Mesenchymal stem cell (in vitro differentiated cells and primary cell): Measurements from ENCODE around the gene MBNL3.
A peak's percentile ranks its signal among the peaks of the same experiment; 100 is the strongest.

ENCODE experiments used
- DNase-seq: peaks from one replicate; pipeline ENCODE4 v3.0.0-alpha.2; 2013
- H2AFZ ChIP-seq: one replicate; pipeline ENCODE4 v1.6.1; 2013; ENCODE audit warnings: low read depth, mild to moderate bottlenecking, control low read depth, inconsistent platforms, low read length, moderate library complexity
- H2AK5ac ChIP-seq: 2 replicates; pipeline ENCODE4 v1.6.1; 2013; ENCODE audit warnings: low read length, moderate library complexity, mild to moderate bottlenecking, inconsistent platforms; ENCODE audit not compliant: severe bottlenecking
- H2BK120ac ChIP-seq: one replicate; pipeline ENCODE4 v1.6.1; 2013; ENCODE audit warnings: low read depth, mild to moderate bottlenecking, inconsistent platforms, low read length, moderate library complexity
- H2BK12ac ChIP-seq, 2 experiments: one replicate each; pipeline ENCODE4 v1.6.1; 2013; ENCODE audit warnings: inconsistent platforms in 2 of 2, low read length in 2 of 2, mild to moderate bottlenecking in 2 of 2, moderate library complexity in 2 of 2, control low read depth in 1 of 2
- H2BK15ac ChIP-seq: one replicate; pipeline ENCODE4 v1.6.1; 2013; ENCODE audit warnings: mild to moderate bottlenecking, low read depth, inconsistent platforms; ENCODE audit not compliant: poor library complexity, severe bottlenecking
- H2BK5ac ChIP-seq: 2 replicates; pipeline ENCODE4 v1.6.1; 2013; ENCODE audit warnings: low read depth, mild to moderate bottlenecking, low read length, control low read depth, inconsistent platforms; ENCODE audit not compliant: poor library complexity, severe bottlenecking
- H3K14ac ChIP-seq, 2 experiments: one replicate each; pipeline ENCODE4 v1.6.1; 2013; ENCODE audit warnings: inconsistent platforms in 2 of 2, low read length in 2 of 2, control low read depth in 1 of 2, mild to moderate bottlenecking in 1 of 2, moderate library complexity in 1 of 2
- H3K18ac ChIP-seq, 2 experiments: one replicate each; pipeline ENCODE4 v1.6.1; 2013; ENCODE audit warnings: inconsistent platforms in 2 of 2, low read length in 2 of 2, control low read depth in 1 of 2, low read depth in 1 of 2, mild to moderate bottlenecking in 1 of 2
- H3K23ac ChIP-seq, 2 experiments: one replicate each; pipeline ENCODE4 v1.6.1; 2013; ENCODE audit warnings: inconsistent platforms in 2 of 2, low read length in 2 of 2, mild to moderate bottlenecking in 2 of 2, moderate library complexity in 2 of 2, control low read depth in 1 of 2
- H3K27ac ChIP-seq: 2 replicates; pipeline ENCODE4 v1.5.1; 2013; ENCODE audit warnings: mild to moderate bottlenecking, moderate library complexity, low read length, control low read depth, inconsistent platforms; ENCODE audit not compliant: poor library complexity, severe bottlenecking
- H3K27me3 ChIP-seq, 2 experiments: 2 replicates each; pipeline versions ENCODE4 v1.6.1 to v1.7.0; 2013; ENCODE audit warnings: low read length in 2 of 2, mild to moderate bottlenecking in 2 of 2, moderate library complexity in 2 of 2, control low read depth in 1 of 2, inconsistent platforms in 1 of 2; ENCODE audit not compliant: control insufficient read depth in 1 of 2, insufficient read depth in 1 of 2
- H3K36me3 ChIP-seq, 2 experiments: 2 replicates each; pipeline versions ENCODE4 v1.6.1 to v1.7.0; 2013; ENCODE audit warnings: low read length in 2 of 2, control low read depth in 1 of 2, inconsistent platforms in 1 of 2, low read depth in 1 of 2, mild to moderate bottlenecking in 1 of 2; ENCODE audit not compliant: insufficient read depth in 2 of 2, control insufficient read depth in 1 of 2
- H3K4ac ChIP-seq, 2 experiments: one replicate each; pipeline ENCODE4 v1.6.1; 2013; ENCODE audit warnings: inconsistent platforms in 2 of 2, low read length in 2 of 2, mild to moderate bottlenecking in 2 of 2, moderate library complexity in 2 of 2, control low read depth in 1 of 2, low read depth in 1 of 2
- H3K4me1 ChIP-seq: 2 replicates; pipeline ENCODE4 v1.6.1; 2013; ENCODE audit warnings: low read depth, low read length, control low read depth; ENCODE audit not compliant: control insufficient read depth, insufficient read depth
- H3K4me2 ChIP-seq: 2 replicates; pipeline ENCODE4 v1.6.1; 2013; ENCODE audit warnings: low read length, mild to moderate bottlenecking, inconsistent platforms; ENCODE audit not compliant: poor library complexity, severe bottlenecking
- H3K4me3 ChIP-seq, 2 experiments: 2 replicates each; pipeline versions ENCODE4 v1.5.1 to v1.7.0; 2013; ENCODE audit warnings: low read length in 2 of 2, mild to moderate bottlenecking in 2 of 2, control low read depth in 1 of 2, low read depth in 1 of 2; ENCODE audit not compliant: insufficient read depth in 1 of 2
- H3K79me1 ChIP-seq: replicated peaks from 2 replicates; pipeline ENCODE4 v1.6.1; 2013; ENCODE audit warnings: mild to moderate bottlenecking, control low read depth, low read length, inconsistent platforms; ENCODE audit not compliant: poor library complexity, severe bottlenecking
- H3K9ac ChIP-seq: 2 replicates; pipeline ENCODE4 v1.7.0; 2013; ENCODE audit warnings: mild to moderate bottlenecking, low read length, moderate library complexity
- H3K9me3 ChIP-seq: 2 replicates; pipeline ENCODE4 v1.7.0; 2013; ENCODE audit warnings: mild to moderate bottlenecking, low read length; ENCODE audit not compliant: control insufficient read depth
- H4K8ac ChIP-seq: one replicate; pipeline ENCODE4 v1.6.1; 2013; ENCODE audit warnings: inconsistent platforms, mild to moderate bottlenecking, low read length, moderate library complexity
- H4K91ac ChIP-seq: one replicate; pipeline ENCODE4 v1.6.1; 2013; ENCODE audit warnings: mild to moderate bottlenecking, low read length, inconsistent platforms
- WGBS: methylation state at CpG from one replicate; pipeline ENCODE4 v1.1.7; 2013; ENCODE audit warnings: mixed read lengths; 5-methylcytosine and 5-hydroxymethylcytosine counted together

MBNL3 gene

DNA sequence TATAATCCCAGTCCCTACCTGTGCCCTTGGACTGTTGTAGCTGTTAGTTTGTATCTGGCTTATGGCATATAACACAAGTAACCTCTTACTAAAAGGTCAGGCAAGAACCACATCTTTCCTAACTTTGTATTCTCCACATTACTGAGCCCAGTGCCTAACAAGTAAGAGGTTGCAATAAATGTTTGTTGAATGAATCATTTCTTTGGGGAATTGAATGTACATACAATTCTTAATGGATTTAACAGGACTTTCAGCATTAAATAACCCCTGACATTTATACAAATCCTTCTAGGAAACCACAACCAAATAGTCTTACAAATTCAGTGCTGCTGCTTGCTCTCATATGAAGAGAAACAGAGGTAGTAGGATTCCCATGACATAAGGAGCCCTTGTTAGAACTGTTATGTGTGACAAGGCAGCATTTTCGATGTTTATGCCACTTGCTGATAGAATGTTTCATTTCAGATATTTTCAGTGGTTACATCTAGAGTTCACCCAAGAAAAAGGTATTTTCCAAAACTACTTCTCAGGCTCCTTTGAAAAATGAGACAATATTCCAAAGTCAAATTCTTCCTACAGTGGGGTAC lies 62.0 kb downstream of the MBNL3 start:
- Histone ChIP-seq H2BK5ac (no peak overlapping the region), H4K91ac (no peak overlapping the region), H3K36me3 (no peaks in the 10 kb centered on the region), H3K27ac (no peak overlapping the region), H3K23ac (no peak overlapping the region), H3K4ac (no peak overlapping the region), H2AFZ (no peak overlapping the region), H4K8ac (no peak overlapping the region), H3K27me3 (peaks cover 0 to 27% of the 10 kb centered on the region in 2 experiments), H3K4me3 (no peak overlapping the region), H3K79me1 (no peaks in the 10 kb centered on the region), H2BK12ac (no peak overlapping the region), H3K4me1 (no peaks in the 10 kb centered on the region), H3K4me2 (no peak overlapping the region), H2BK15ac (no peak overlapping the region), H3K14ac (no peak overlapping the region), H3K9ac (no peak overlapping the region), H2AK5ac (no peak overlapping the region), H2BK120ac (no peak overlapping the region), H3K9me3 (no peaks in the 10 kb centered on the region), H3K18ac (no peak overlapping the region)
- no CpG with 5 or more reads among the region's 1 CpG for WGBS
- peak; percentile 79 for DNase-seq

DNA sequence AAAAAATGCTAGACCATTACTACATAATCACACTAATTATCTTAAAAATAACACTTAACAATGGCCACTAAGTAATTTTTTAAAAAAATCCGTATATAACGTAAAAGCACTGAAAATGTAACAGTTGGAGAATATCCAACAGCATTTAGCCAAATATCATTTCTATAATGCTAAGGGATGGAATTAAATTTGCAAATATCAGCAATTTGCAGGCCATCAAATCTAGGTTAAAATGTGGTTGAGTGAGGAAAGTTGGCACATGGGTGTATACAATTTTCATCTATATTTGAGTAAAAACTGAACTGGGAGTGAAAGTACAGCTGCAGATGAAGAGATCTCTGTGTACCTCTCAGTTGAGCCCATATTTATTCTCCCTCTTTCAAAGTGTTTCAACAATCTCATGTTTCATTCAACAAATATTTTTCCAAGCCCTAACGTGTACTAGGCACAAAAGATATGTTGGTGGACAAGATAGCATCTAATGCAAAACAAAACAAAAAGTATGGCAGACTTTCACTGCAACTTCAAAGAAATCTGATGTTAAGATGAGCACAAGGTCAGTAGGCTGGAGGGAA lies 63.0 kb downstream of the MBNL3 start:
- H2BK120ac ChIP-seq, result no peak overlapping the region
- H3K27me3 ChIP-seq, result peaks cover 0 to 27% of the 10 kb centered on the region in 2 experiments
- no peak overlapping the region for H3K4ac ChIP-seq
- H3K9me3 ChIP-seq, result no peaks in the 10 kb centered on the region
- no peak overlapping the region for H3K4me2 ChIP-seq
- no peak overlapping the region for H3K9ac ChIP-seq
- no peak overlapping the region for H4K8ac ChIP-seq
- no peak overlapping the region for H2AFZ ChIP-seq
- H2BK15ac ChIP-seq, result no peak overlapping the region
- H3K23ac ChIP-seq, result no peak overlapping the region
- DNase-seq, result no peak
- H3K4me3 ChIP-seq, result no peak overlapping the region
- no peak overlapping the region for H2AK5ac ChIP-seq
- no peaks in the 10 kb centered on the region for H3K79me1 ChIP-seq
- H4K91ac ChIP-seq, result no peak overlapping the region
- no CpG with 5 or more reads among the region's 3 CpGs for WGBS
- no peak overlapping the region for H2BK12ac ChIP-seq
- no peak overlapping the region for H3K27ac ChIP-seq
- H3K14ac ChIP-seq, result no peak overlapping the region
- no peaks in the 10 kb centered on the region for H3K4me1 ChIP-seq
- H3K36me3 ChIP-seq, result no peaks in the 10 kb centered on the region
- no peak overlapping the region for H2BK5ac ChIP-seq
- no peak overlapping the region for H3K18ac ChIP-seq

DNA sequence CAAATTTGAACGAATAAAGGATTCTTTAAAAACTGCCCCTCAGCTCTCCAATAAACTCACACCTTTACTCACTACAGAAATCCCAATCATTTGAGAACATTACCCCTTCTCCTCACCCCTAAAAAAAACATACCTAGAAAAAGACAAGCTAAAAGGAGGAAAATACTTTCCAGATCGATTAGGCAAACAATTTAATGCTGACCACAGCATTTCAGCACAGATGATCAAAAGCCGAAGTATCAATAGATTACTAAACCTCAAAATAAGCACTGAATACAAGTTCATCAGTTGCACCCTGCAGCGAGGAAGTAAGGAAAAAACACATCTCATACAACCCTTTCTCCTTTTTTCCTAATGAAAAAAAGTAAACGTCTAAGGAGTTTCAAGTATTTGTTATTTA lies 65.5 kb downstream of the MBNL3 start:
- Histone ChIP-seq H2BK12ac (no peak overlapping the region), H3K23ac (no peak overlapping the region), H2AFZ (no peak overlapping the region), H3K27me3 (peaks cover 0 to 22% of the 10 kb centered on the region in 2 experiments), H3K27ac (no peak overlapping the region), H3K4me1 (no peaks in the 10 kb centered on the region), H4K91ac (no peak overlapping the region), H2BK15ac (no peak overlapping the region), H2BK5ac (no peak overlapping the region), H4K8ac (no peak overlapping the region), H3K9me3 (no peaks in the 10 kb centered on the region), H3K14ac (no peak overlapping the region), H3K9ac (no peak overlapping the region), H3K36me3 (no peaks in the 10 kb centered on the region), H3K4me2 (no peak overlapping the region), H2BK120ac (no peak overlapping the region), H3K4me3 (no peak overlapping the region), H3K18ac (no peak overlapping the region), H3K4ac (no peak overlapping the region), H3K79me1 (no peaks in the 10 kb centered on the region), H2AK5ac (no peak overlapping the region)
- no peak for DNase-seq
- WGBS, result 84% methylated on average over 3 of the region's 5 CpGs

DNA sequence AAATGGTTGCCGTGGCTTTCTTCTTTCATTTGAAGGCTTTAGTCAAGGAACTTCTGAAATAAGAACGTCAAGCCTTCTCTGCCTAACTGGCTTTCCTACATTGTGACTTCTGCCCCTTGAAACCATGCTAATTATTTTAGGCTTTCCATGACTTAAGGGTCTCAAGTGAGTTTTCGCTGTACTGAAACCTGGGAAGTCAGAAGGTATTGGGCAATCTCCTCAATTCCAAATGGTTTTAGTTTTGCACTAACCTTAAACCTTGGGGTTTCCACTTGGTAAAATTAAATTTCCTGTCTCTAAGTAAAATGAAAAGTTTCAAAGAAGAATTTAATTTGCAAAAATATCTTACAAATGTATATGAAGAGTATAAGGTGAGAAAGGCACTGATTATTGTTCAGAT lies 73.8 kb downstream of the MBNL3 start:
- Histone ChIP-seq H2AFZ (no peak overlapping the region), H4K91ac (no peak overlapping the region), H3K79me1 (no peaks in the 10 kb centered on the region), H4K8ac (no peak overlapping the region), H3K4me1 (peaks cover 3% of the 10 kb centered on the region), H3K4ac (no peak overlapping the region), H3K14ac (no peak overlapping the region), H3K9ac (no peak overlapping the region), H3K9me3 (no peaks in the 10 kb centered on the region), H2BK5ac (no peak overlapping the region), H2AK5ac (no peak overlapping the region), H3K18ac (no peak overlapping the region), H3K4me3 (no peak overlapping the region), H3K27ac (no peak overlapping the region), H2BK120ac (no peak overlapping the region), H2BK12ac (no peak overlapping the region), H3K36me3 (no peaks in the 10 kb centered on the region), H3K27me3 (peaks cover 0 to 4% of the 10 kb centered on the region in 2 experiments), H3K4me2 (no peak overlapping the region), H3K23ac (no peak overlapping the region), H2BK15ac (no peak overlapping the region)
- no peak for DNase-seq
- WGBS, result 100% methylated on average over 3 of the region's 3 CpGs
